ENCODE results near the gene KANTR. TPM values are rescaled to one million over a fixed set of nuclear protein-coding genes. Genes with fewer than 3 reads are reported as not detected.

Gene KANTR
- total RNA-seq, 1 donor from 2014 or later: 6.8 TPM

DNA sequence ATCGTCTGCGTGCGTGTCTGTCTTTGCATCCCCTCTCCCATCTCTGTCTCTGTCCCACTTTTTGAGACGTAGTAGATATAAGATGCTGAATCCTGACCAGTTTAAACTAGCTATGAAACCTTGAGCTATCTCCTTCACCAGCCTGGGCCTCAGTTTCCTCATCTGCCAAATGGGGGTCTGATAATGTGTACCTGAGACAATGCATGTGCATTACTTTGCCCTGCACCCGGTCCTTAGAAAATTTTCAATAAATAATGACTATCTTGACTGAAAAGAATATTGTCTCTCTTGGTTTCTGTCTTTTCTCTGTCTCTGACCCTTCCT is 602 bp downstream of the KANTR start:
- H3K36me3 ChIP-seq (ENCODE audit: insufficient read depth, low read length): no peaks in the 10 kb centered on the region
- H3K27me3 Mint-ChIP-seq (ENCODE audit: low read depth, unreplicated experiment): no peaks in the 10 kb centered on the region
- H3K4me1 Mint-ChIP-seq (ENCODE audit: low read depth, unreplicated experiment): peaks cover 6% of the 10 kb centered on the region
- H3K27ac ChIP-seq (ENCODE audit: low read depth, low read length): peak overlapping the region; percentile 44
- peak overlapping the region; percentile 79 for H3K4me3 ChIP-seq (ENCODE audit: insufficient read depth, low read depth, low read length)
- H3K4me3 Mint-ChIP-seq (ENCODE audit: unreplicated experiment): peak overlapping the region; percentile 91
- peak overlapping the region; percentile 81 for H3K9ac ChIP-seq (ENCODE audit: low read length)
- H3K27me3 ChIP-seq (ENCODE audit: insufficient read depth, low read length): no peaks in the 10 kb centered on the region
- H3K4me1 ChIP-seq (ENCODE audit: insufficient read depth, low read length): peaks cover 4% of the 10 kb centered on the region
- peak overlapping the region; percentile 96 for H3K27ac Mint-ChIP-seq (ENCODE audit: unreplicated experiment)
- DNase-seq (ENCODE audit: low read depth): no peak
- no peaks in the 10 kb centered on the region for H4K20me1 ChIP-seq (ENCODE audit: insufficient read depth, low read length)
- peak overlapping the region; percentile 88 for H2AFZ ChIP-seq (ENCODE audit: low read depth, low read length)
- peaks cover 6% of the 10 kb centered on the region for H3K79me2 ChIP-seq (ENCODE audit: insufficient read depth, low read length)
- FAIRE-seq: peak; percentile 9
- no peaks in the 10 kb centered on the region for H3K36me3 Mint-ChIP-seq (ENCODE audit: low read depth, unreplicated experiment)
- TF ChIP-seq EZH2 (IDR thresholded peaks at IDR 0.05; ENCODE audit: insufficient read depth, low read length): no peak
- TF ChIP-seq, protein P1, sequence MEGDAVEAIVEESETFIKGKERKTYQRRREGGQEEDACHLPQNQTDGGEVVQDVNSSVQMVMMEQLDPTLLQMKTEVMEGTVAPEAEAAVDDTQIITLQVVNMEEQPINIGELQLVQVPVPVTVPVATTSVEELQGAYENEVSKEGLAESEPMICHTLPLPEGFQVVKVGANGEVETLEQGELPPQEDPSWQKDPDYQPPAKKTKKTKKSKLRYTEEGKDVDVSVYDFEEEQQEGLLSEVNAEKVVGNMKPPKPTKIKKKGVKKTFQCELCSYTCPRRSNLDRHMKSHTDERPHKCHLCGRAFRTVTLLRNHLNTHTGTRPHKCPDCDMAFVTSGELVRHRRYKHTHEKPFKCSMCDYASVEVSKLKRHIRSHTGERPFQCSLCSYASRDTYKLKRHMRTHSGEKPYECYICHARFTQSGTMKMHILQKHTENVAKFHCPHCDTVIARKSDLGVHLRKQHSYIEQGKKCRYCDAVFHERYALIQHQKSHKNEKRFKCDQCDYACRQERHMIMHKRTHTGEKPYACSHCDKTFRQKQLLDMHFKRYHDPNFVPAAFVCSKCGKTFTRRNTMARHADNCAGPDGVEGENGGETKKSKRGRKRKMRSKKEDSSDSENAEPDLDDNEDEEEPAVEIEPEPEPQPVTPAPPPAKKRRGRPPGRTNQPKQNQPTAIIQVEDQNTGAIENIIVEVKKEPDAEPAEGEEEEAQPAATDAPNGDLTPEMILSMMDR (IDR thresholded peaks at IDR 0.05; ENCODE audit: insufficient read depth, low read depth, low read length): no peak
- no peaks in the 10 kb centered on the region for H3K9me3 ChIP-seq (ENCODE audit: insufficient read depth, low read depth, low read length)
- H3K9me3 Mint-ChIP-seq (ENCODE audit: unreplicated experiment): no peaks in the 10 kb centered on the region
- peak overlapping the region; percentile 97 for H3K4me2 ChIP-seq (ENCODE audit: low read length)

DNA sequence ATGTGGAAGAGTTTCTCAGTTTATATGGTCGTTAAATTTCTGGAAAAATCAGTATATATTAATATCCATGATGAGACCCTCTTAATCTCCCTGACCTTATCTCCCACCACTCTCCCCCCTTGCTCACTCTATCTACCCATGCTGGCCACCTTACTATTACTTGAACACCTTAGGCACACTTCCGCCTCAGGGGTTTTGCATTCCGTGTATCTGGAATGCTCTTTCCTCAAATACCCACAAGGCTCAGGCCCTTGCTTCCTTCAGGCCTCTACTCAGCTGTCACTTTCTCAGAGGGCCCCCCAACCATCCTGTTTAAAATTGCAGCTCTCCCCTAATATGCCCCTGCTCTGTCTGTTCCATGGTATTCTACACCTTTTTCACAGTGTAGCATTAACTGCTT is 1.9 kb downstream of the KANTR start:
- no peaks in the 10 kb centered on the region for H4K20me1 ChIP-seq (ENCODE audit: insufficient read depth, low read length)
- no peaks in the 10 kb centered on the region for H3K9me3 ChIP-seq (ENCODE audit: insufficient read depth, low read depth, low read length)
- H3K36me3 ChIP-seq (ENCODE audit: insufficient read depth, low read length): no peaks in the 10 kb centered on the region
- H3K27ac ChIP-seq (ENCODE audit: low read depth, low read length): no peak overlapping the region
- H3K4me3 ChIP-seq (ENCODE audit: insufficient read depth, low read depth, low read length): no peak overlapping the region
- H2AFZ ChIP-seq (ENCODE audit: low read depth, low read length): no peak overlapping the region
- peaks cover 4% of the 10 kb centered on the region for H3K4me1 ChIP-seq (ENCODE audit: insufficient read depth, low read length)
- TF ChIP-seq EZH2 (IDR thresholded peaks at IDR 0.05; ENCODE audit: insufficient read depth, low read length): no peak
- TF ChIP-seq, protein P1 (IDR thresholded peaks at IDR 0.05; ENCODE audit: insufficient read depth, low read depth, low read length): no peak
- no peaks in the 10 kb centered on the region for H3K27me3 ChIP-seq (ENCODE audit: insufficient read depth, low read length)
- DNase-seq (ENCODE audit: low read depth) (no peak), FAIRE-seq (no peak)
- Mint-ChIP-seq H3K27ac (ENCODE audit: unreplicated experiment) (no peak overlapping the region), H3K36me3 (ENCODE audit: low read depth, unreplicated experiment) (no peaks in the 10 kb centered on the region), H3K27me3 (ENCODE audit: low read depth, unreplicated experiment) (no peaks in the 10 kb centered on the region), H3K4me1 (ENCODE audit: low read depth, unreplicated experiment) (peaks cover 6% of the 10 kb centered on the region), H3K4me3 (ENCODE audit: unreplicated experiment) (no peak overlapping the region), H3K9me3 (ENCODE audit: unreplicated experiment) (no peaks in the 10 kb centered on the region)
- H3K79me2 ChIP-seq (ENCODE audit: insufficient read depth, low read length): peaks cover 6% of the 10 kb centered on the region
- no peak overlapping the region for H3K9ac ChIP-seq (ENCODE audit: low read length)
- no peak overlapping the region for H3K4me2 ChIP-seq (ENCODE audit: low read length)

DNA sequence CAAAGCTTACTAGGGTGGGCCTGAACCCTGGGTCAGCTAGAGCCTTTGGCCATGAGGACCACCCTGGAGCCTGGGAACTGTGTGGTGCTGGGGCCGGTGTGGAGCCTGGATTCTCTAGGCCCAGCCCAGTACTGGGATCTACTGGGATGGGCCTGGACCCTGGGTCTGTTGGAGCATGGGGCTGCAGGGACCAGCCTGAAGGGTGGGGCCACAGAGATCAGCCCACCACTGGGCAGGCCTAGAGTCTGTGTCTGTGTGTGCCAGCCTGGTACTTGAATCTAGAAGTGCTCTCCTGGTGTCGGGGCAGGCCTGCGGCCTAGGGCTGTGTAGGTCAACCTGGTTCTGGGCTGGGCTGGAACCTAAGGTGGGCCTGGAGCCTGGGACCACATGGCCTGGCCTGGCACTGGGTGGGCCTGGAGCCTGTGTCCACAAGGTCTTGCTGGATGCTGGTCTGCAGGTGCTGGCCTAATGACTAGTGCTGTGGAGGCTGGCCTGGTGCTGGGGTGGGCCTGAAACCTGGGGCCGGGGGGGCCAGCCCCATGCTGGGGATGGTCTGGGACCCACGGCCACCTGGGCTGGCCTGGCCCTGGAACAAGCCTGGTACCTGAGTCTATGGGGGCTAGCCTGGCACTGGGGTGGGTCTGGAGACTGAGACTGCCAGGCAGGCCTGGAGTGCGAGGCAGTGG is 21.1 kb downstream of the KANTR start:
- TF ChIP-seq, protein P1 (IDR thresholded peaks at IDR 0.05; ENCODE audit: insufficient read depth, low read depth, low read length): no peak
- TF ChIP-seq EZH2 (IDR thresholded peaks at IDR 0.05; ENCODE audit: insufficient read depth, low read length): no peak
- H3K27me3 ChIP-seq (ENCODE audit: insufficient read depth, low read length): no peaks in the 10 kb centered on the region
- H3K27me3 Mint-ChIP-seq (ENCODE audit: low read depth, unreplicated experiment): no peaks in the 10 kb centered on the region
- no peak overlapping the region for H3K4me3 Mint-ChIP-seq (ENCODE audit: unreplicated experiment)
- peaks cover 7% of the 10 kb centered on the region for H3K4me1 Mint-ChIP-seq (ENCODE audit: low read depth, unreplicated experiment)
- no peak overlapping the region for H3K27ac Mint-ChIP-seq (ENCODE audit: unreplicated experiment)
- FAIRE-seq: no peak
- H4K20me1 ChIP-seq (ENCODE audit: insufficient read depth, low read length): no peaks in the 10 kb centered on the region
- no peak for DNase-seq (ENCODE audit: low read depth)
- H3K9ac ChIP-seq (ENCODE audit: low read length): no peak overlapping the region
- H3K9me3 ChIP-seq (ENCODE audit: insufficient read depth, low read depth, low read length): no peaks in the 10 kb centered on the region
- no peak overlapping the region for H2AFZ ChIP-seq (ENCODE audit: low read depth, low read length)
- H3K9me3 Mint-ChIP-seq (ENCODE audit: unreplicated experiment): no peaks in the 10 kb centered on the region
- H3K4me2 ChIP-seq (ENCODE audit: low read length): no peak overlapping the region
- H3K36me3 ChIP-seq (ENCODE audit: insufficient read depth, low read length): no peaks in the 10 kb centered on the region
- no peaks in the 10 kb centered on the region for H3K79me2 ChIP-seq (ENCODE audit: insufficient read depth, low read length)
- H3K27ac ChIP-seq (ENCODE audit: low read depth, low read length): no peak overlapping the region
- no peak overlapping the region for H3K4me3 ChIP-seq (ENCODE audit: insufficient read depth, low read depth, low read length)
- peaks cover 7% of the 10 kb centered on the region for H3K4me1 ChIP-seq (ENCODE audit: insufficient read depth, low read length)
- H3K36me3 Mint-ChIP-seq (ENCODE audit: low read depth, unreplicated experiment): no peaks in the 10 kb centered on the region
